ENCODE measurements around the gene ALDH8A1. TPM values are rescaled to one million over a fixed set of nuclear protein-coding genes. Genes with fewer than 3 reads are reported as not detected.

The ALDH8A1 gene
- total RNA-seq, 1 donor from 2014 or later: 0.46 TPM

- DNase-seq (ENCODE audit: low read depth, low spot score): no peak
Measured at GRCh38 chr6:134951494-134952263, 1.8 kb upstream of the ALDH8A1 start.

DNA sequence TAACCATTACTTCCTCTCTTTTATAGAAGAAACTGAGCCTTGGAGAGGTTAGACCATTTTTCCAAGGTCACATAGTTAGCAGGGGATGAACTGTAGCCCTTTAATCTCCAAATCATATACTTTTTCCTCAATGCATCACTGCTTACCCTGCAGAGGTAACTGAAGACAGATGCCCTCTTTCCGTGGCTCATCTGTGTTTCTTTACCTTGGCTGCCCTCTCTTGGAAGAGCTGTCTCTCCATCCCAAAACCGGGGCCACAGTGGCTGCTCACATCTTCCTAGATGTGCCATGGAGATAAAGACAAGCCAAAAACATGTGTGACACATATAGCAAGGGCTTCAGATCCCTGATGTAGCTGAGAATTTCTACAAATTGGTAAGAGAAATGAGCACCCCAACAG lies 581 bp upstream of the ALDH8A1 start:
- no peak for DNase-seq (ENCODE audit: low read depth, low spot score)

DNA sequence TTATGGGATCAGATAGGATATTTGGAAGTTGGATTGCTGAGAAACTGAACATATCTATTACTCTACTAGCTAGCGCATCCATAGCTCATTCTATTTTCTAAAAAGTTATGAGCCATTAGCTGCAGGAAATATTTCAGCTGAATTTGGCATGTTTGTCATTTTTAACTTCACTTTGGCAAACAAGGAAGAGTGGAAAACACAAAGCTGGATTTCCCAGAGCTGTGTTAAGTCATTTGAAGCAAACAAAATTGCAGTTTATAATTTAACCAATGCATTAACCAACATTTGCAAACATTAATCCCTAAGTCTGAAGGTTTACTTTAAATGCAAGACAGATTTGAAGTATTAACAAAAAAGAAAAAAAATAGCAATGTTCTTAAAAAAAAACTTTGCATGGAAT lies 1.2 kb downstream of the ALDH8A1 start:
- DNase-seq (ENCODE audit: low read depth, low spot score): no peak

DNA sequence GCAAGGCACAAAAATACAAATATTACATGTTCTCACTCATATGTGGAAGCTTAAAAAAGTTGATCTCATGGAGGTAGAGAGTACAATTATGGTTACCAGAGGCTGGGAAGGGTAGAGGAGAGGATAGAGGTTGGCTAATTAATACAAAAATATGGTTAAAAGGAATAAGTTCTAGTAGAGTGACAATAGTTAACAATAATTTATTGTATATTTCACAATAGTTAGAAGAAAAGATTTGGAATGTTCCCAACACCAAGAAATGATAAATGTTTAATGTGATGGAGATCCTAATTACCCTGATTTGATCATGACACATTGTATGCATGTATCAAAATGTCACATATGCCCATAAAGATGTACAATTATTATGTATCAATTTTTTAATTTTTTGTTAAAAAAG lies 1.8 kb downstream of the ALDH8A1 start:
- DNase-seq (ENCODE audit: low read depth, low spot score): no peak

DNA sequence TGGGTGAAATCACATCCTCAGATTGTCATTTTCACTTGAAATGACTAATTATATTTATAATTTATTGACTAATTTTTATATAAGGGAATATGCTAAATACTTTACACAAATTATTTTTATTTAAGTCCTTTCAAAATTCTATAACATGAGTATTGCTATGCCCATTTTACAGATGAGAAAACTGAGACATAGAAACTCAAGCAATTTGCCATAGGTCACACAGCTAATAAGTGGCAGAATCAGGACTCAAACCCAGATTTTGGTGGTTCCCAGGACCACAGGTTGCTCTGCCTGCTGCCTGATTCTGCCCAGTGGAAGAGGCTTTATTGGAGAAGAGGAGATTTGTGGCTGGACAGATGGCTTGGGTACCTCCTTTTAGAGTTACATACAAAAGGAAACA lies 4.9 kb downstream of the ALDH8A1 start:
- no peak for DNase-seq (ENCODE audit: low read depth, low spot score)

- DNase-seq (ENCODE audit: low read depth, low spot score): no peak
Measured at GRCh38 chr6:134943522-134944111, 6.3 kb downstream of the ALDH8A1 start.

- DNase-seq (ENCODE audit: low read depth, low spot score): no peak
Measured at GRCh38 chr6:134938896-134939295, 11.0 kb downstream of the ALDH8A1 start.

DNA sequence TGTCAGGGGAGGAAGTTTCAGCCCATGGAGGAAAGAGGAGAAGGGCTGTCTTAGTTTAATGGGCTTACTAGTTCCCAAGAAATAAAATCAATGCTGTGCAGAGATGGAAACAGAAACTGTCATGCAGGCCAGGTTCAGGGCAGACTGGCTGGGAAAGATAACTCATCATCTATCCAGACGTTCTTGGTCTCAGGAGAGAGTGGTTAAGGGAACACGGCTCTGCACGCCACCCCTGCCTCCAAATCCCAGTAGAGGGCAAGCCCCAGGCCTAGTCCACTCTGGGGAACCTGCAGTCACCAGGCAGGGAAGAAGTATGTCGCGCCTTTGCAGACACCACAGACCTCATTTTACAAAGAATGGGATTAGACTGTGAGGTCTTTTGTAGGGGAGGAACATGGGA lies 12.5 kb downstream of the ALDH8A1 start:
- no peak for DNase-seq (ENCODE audit: low read depth, low spot score)

DNA sequence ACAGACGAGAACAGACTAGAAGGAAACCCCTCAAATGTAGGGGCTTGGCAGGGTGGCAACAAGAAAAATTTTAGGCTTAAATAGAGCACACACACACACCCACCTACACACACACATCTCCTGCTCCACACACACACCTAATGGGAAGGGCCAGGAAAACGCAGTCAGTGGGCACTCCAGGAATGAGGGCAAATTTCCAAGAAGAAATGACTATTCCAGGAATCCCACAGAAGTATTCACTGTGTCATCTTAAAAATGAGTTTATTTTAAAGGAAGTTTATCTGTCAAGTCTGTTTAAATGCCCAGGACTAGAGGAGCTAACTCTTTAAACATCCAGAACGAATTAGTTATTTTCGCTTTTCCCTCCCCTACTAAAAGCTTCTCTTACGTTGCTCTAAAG lies 13.0 kb downstream of the ALDH8A1 start:
- no peak for DNase-seq (ENCODE audit: low read depth, low spot score)

- no peak for DNase-seq (ENCODE audit: low read depth, low spot score)
Measured at GRCh38 chr6:134936476-134936875, 13.4 kb downstream of the ALDH8A1 start.

DNA sequence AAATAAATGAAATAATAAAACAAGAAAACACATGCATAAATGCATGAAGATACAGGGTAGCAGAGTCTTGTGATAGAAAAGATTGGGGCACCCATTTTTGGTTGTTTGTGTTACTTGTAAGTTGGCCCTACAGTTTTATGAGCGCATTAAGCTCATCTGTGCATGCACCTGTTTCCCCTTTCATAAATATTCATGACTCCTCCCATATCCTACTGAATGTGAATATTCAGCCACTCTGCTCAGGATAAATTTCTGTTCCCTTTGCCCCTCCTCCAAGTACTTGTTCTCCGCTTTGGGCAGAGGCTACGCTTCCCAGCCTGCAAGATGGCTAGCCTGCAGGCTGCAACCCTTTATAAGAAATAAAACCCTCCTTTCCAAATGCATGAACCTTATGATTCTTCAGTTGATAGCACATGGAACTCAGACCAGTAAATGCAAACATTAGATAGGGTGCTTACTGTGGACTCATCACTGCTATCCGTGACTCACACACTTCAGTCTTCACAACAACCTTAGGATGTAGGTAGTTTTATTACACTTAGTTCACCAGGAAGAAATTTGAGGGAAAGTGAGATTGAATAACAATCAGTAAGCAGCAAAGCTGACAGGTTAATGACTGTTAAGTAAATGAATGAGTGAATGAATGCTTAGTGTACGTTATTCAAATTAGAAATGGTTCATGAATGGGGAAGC lies 15.0 kb downstream of the ALDH8A1 start:
- no peak for DNase-seq (ENCODE audit: low read depth, low spot score)

DNA sequence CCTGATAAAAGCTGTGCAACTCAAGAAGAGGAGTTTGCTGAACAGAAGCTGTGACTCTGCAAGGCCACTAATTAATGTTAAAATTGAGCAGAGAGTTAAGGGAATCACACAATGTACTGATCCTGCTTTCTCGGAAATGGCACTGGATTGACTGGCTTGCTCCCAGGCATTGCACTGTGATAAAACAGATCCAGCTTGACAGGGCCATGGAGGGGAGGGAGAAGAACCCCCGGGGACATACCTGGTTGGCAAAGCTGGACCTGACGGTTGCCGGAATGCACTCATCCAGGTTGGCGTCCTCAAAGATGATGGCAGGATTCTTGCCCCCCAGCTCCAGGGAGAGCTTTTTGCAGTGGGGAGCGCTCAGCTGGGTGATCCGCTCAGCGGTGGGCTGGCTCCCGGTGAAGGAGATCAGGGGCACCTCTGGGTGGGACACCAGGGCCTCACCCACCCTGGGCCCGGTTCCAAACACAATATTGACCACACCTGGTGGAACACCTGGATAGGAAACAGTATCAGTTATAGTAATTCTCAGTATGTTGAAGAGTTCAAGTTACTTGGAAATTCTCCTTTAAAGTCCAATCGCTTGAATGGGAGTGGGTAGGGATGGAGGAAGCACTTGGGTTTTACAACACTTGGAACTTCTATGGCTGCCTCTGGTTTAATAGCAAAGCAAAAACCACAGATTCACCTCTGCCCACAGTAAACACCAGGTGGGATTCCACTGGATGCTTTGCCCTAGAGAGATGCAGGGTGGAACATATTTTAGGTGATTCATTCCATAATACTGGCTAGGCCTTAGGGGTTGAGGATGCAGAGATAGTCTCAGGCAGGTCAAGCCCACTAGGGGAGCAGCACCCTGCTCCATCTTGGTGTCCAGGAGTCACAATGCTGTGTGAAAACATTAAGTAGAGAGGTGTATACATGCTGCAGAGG lies 17.1 kb downstream of the ALDH8A1 start:
- DNase-seq (ENCODE audit: low read depth, low spot score): no peak

DNA sequence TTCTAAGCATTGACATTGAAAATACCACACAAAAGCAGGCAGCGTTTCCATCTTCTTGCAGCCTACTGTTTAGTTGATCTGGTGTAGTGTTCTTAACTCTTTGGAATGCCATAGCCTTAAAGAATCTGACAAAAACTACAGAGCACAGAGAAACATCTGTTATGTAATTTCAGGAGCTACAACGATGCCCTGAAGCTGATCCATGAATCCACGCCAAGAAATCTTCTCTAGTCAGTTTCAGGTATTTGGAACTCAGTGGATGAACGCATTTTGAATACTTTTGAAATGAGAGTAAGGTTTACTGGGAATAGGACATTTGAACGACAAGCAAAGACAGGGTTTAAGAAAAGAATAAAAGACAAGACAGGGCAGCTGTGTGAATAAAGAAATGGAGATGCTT lies 17.8 kb downstream of the ALDH8A1 start:
- no peak for DNase-seq (ENCODE audit: low read depth, low spot score)

- no peak for DNase-seq (ENCODE audit: low read depth, low spot score)
Measured at GRCh38 chr6:134930463-134930862, 19.4 kb downstream of the ALDH8A1 start.

- DNase-seq (ENCODE audit: low read depth, low spot score): no peak
Measured at GRCh38 chr6:134928151-134928900, 21.6 kb downstream of the ALDH8A1 start.

DNA sequence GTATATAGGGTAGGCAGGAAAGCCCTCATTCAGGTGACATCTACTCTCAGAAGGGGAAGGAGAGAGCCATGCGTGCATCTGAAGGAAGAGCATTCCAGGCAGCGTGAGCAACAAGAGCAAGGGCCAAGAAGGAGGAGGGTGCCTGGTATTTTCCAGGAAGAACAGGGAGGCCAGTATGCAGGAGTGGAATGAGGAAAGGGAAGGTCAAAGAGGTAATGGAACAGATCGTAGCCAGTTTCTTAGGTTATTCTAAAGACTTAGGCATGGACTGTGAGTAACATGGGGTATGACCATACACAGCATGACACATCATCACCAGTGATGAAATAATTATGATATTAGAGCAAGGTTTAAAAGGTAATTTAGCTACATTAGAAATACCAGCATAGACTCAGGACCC lies 24.1 kb downstream of the ALDH8A1 start:
- peak; percentile 75 for DNase-seq (ENCODE audit: low read depth, low spot score)

GRCh38 chr6:134921721-134922261 lies 28.1 kb downstream of the ALDH8A1 start:
- no peak for DNase-seq (ENCODE audit: low read depth, low spot score)

GRCh38 chr6:134921276-134921675 lies 28.6 kb downstream of the ALDH8A1 start:
- no peak for DNase-seq (ENCODE audit: low read depth, low spot score)

- no peak for DNase-seq (ENCODE audit: low read depth, low spot score)
Measured at GRCh38 chr6:134920422-134920821, 29.5 kb downstream of the ALDH8A1 start.

DNA sequence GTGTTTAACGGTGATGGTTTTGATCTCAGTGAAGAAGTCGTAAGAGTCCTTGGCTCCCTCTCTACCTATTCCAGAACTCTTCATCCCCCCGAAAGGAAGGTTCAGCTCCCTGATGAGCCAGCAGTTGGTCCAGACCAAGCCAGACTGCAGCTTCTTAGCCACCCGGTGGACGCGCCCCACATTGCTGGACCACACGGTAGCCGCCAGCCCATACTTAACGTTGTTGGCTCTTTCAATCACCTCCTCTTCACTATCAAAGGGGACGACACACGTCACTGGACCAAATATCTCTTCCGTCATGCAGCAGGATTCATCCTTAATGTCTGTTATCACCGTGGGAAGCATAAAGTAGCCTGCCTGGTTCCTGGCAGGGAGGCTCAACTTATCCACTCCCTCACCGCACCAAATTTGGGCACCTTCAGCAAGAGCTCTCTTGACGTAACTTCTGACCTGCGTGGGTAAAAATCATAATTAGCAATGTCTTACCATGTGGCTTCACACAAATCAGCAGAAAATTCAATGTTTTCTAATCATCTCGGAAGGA lies 31.4 kb downstream of the ALDH8A1 start:
- DNase-seq (ENCODE audit: low read depth, low spot score): no peak
